Astrocyte (in vitro differentiated cells and primary cell): ENCODE data around the gene CDC6.

ENCODE experiments used
- CTCF ChIP-seq: IDR thresholded peaks from 2 replicates; pipeline ENCODE4 v1.5.1; 2011; ENCODE audit warnings: low read depth, mild to moderate bottlenecking, inconsistent platforms, low read length, moderate library complexity; ENCODE audit not compliant: insufficient read depth
- EZH2 ChIP-seq: IDR thresholded peaks from 2 replicates; pipeline ENCODE4 v1.6.1; 2012; ENCODE audit warnings: mild to moderate bottlenecking, low read length, inconsistent platforms; ENCODE audit not compliant: insufficient read depth

GRCh38 chr17:40321961-40322357, 34.3 kb downstream of the CDC6 start:
- no peak for TF ChIP-seq CTCF
- TF ChIP-seq EZH2, result no peak
